ENCODE results near the gene TSPYL4.
A peak's percentile ranks its signal among the peaks of the same experiment; 100 is the strongest.

Gene TSPYL4

GRCh38 chr6:116210750-116211425 is 43.0 kb downstream of the TSPYL4 start:
- H3K4me3 ChIP-seq (ENCODE audit: control insufficient read depth, low read depth, low read length) = no peak overlapping the region
- TF ChIP-seq CTCF (conservative IDR thresholded peaks at IDR 0.05; ENCODE audit: control insufficient read depth, insufficient read depth, low read depth, low read length) = no peak
- DNase-seq (ENCODE audit: low read depth) = peak; percentile 72

GRCh38 chr6:116210316-116210715 is 43.6 kb downstream of the TSPYL4 start:
- no peak for TF ChIP-seq CTCF (conservative IDR thresholded peaks at IDR 0.05; ENCODE audit: control insufficient read depth, insufficient read depth, low read depth, low read length)
- DNase-seq (ENCODE audit: low read depth) = no peak
- no peak overlapping the region for H3K4me3 ChIP-seq (ENCODE audit: control insufficient read depth, low read depth, low read length)

- H3K4me3 ChIP-seq (ENCODE audit: control insufficient read depth, low read depth, low read length) = no peak overlapping the region
- no peak for TF ChIP-seq CTCF (conservative IDR thresholded peaks at IDR 0.05; ENCODE audit: control insufficient read depth, insufficient read depth, low read depth, low read length)
- no peak for DNase-seq (ENCODE audit: low read depth)
These were observed 45.7 kb downstream of the TSPYL4 start for GRCh38 chr6:116208056-116208785.

GRCh38 chr6:116206231-116206903 is 47.5 kb downstream of the TSPYL4 start:
- no peak overlapping the region for H3K4me3 ChIP-seq (ENCODE audit: control insufficient read depth, low read depth, low read length)
- peak; percentile 53 for DNase-seq (ENCODE audit: low read depth)
- TF ChIP-seq CTCF (conservative IDR thresholded peaks at IDR 0.05; ENCODE audit: control insufficient read depth, insufficient read depth, low read depth, low read length) = no peak

GRCh38 chr6:116205281-116205680 is 48.6 kb downstream of the TSPYL4 start:
- TF ChIP-seq CTCF (conservative IDR thresholded peaks at IDR 0.05; ENCODE audit: control insufficient read depth, insufficient read depth, low read depth, low read length) = no peak
- no peak for DNase-seq (ENCODE audit: low read depth)
- H3K4me3 ChIP-seq (ENCODE audit: control insufficient read depth, low read depth, low read length) = no peak overlapping the region

- no peak for TF ChIP-seq CTCF (conservative IDR thresholded peaks at IDR 0.05; ENCODE audit: control insufficient read depth, insufficient read depth, low read depth, low read length)
These were observed 52.3 kb downstream of the TSPYL4 start for GRCh38 chr6:116201538-116201937.

More at GRCh38 chr6:116201538-116201937, 52.3 kb downstream of the TSPYL4 start:
- no peak overlapping the region for H3K4me3 ChIP-seq (ENCODE audit: control insufficient read depth, low read depth, low read length)
- DNase-seq (ENCODE audit: low read depth) = no peak

Data from fibroblast of mammary gland (primary cell).